Transverse colon (tissue), 4 donors: ENCODE data around the gene HEXD. TPM values are rescaled to one million over a fixed set of nuclear protein-coding genes. Genes with fewer than 3 reads are reported as not detected.

Experiments
- DNase-seq: peaks from one replicate; pipeline ENCODE4 v3.0.0-alpha.2; 2019
- H3K27ac ChIP-seq, 4 donors: fragments of 200-600 bp; sonication (generic); 2 replicates each; pipeline ENCODE4 v1.5.1; 2016 to 2018; ENCODE audit warnings: inconsistent platforms in 4 of 4
- H3K27me3 ChIP-seq: fragments of 200-600 bp; sonication (generic); 2 replicates; pipeline ENCODE4 v1.5.1; 2017; ENCODE audit warnings: inconsistent platforms
- H3K36me3 ChIP-seq, 4 donors: fragments of 200-600 bp; sonication (generic); 2 replicates each; pipeline ENCODE4 v1.5.1; 2017 to 2019; ENCODE audit warnings: inconsistent platforms in 4 of 4
- H3K4me1 ChIP-seq, 4 donors: fragments of 200-600 bp; sonication (generic); 2 replicates each; pipeline ENCODE4 v1.5.1; 2017 to 2020; ENCODE audit warnings: inconsistent platforms in 4 of 4
- H3K4me3 ChIP-seq, 4 donors: fragments of 200-600 bp; sonication (generic); 1 replicate in 1 of 4; 2 replicates in 3 of 4; pipeline versions ENCODE4 v1.5.1 to v1.6.1; 2017 to 2019; ENCODE audit warnings: inconsistent platforms in 4 of 4
- H3K9me3 ChIP-seq, 2 donors: fragments of 200-600 bp; sonication (generic); 2 replicates each; pipeline ENCODE4 v1.5.1; 2017 to 2019; ENCODE audit warnings: inconsistent platforms in 2 of 2
- EP300 ChIP-seq: sonication (generic); formaldehyde crosslinking; IDR thresholded peaks from one replicate; pipeline ENCODE4 v1.6.1; 2017; ENCODE audit warnings: antibody characterized with exemption, low read depth
- POLR2A ChIP-seq: fragments of 450-650 bp; IDR thresholded peaks from one replicate; pipeline ENCODE4 v1.6.1; 2016; ENCODE audit warnings: antibody characterized with exemption, mild to moderate bottlenecking, moderate library complexity
- POLR2AphosphoS5 ChIP-seq, 3 donors: sonication (generic); formaldehyde crosslinking; IDR thresholded peaks; one replicate each; pipeline ENCODE4 v1.6.1; 2016; ENCODE audit warnings: antibody characterized with exemption in 3 of 3
- WGBS, 2 donors: methylation state at CpG; one replicate each; pipeline ENCODE4 v1.1.5; 2018; ENCODE audit warnings: low coverage in 1 of 2; 5-methylcytosine and 5-hydroxymethylcytosine counted together
- in situ Hi-C, 4 donors: fragments of 200-750 bp; cut with MboI; loops; one replicate each; pipeline versions ENCODE4 v1.15.0 to v1.15.1; 2017; ENCODE audit warnings: low sequenced_read_pairs in 3 of 4, low pct_ligation_motif_present in 1 of 4, low pct_unique_long_range_greater_than_20kb in 1 of 4
- intact Hi-C: fragments of 100-400 bp; cut with DNase I; formaldehyde crosslinking; loops from one replicate; pipeline ENCODE4 v1.15.1; 2023; ENCODE audit warnings: low total_unique reads
- total RNA-seq, 4 donors: library from RNA; depleted of rRNA; stranded (reverse); fragments of >200 nt; gene quantifications; one replicate each; pipeline ENCODE4 v1.1.0, GENCODE V29; 2016
- TF ChIP-seq, protein P1 (sequence below), 5 experiments: fragments of 200-600 bp in 3 of 5; fragments of 450-650 bp in 2 of 5; sonication (generic) in 3 of 5; IDR thresholded peaks; 1 replicate in 2 of 5; 2 replicates in 3 of 5; pipeline ENCODE4 v1.5.1; 2016 to 2017; ENCODE audit warnings: antibody characterized with exemption in 5 of 5, inconsistent platforms in 3 of 5, mild to moderate bottlenecking in 2 of 5, moderate library complexity in 1 of 5

The HEXD gene
- total RNA-seq: 100 to 1,000 TPM in 2 of 4 donors, 10 to 100 TPM in 2; 45.5 to 258 (median 102) TPM

DNA sequence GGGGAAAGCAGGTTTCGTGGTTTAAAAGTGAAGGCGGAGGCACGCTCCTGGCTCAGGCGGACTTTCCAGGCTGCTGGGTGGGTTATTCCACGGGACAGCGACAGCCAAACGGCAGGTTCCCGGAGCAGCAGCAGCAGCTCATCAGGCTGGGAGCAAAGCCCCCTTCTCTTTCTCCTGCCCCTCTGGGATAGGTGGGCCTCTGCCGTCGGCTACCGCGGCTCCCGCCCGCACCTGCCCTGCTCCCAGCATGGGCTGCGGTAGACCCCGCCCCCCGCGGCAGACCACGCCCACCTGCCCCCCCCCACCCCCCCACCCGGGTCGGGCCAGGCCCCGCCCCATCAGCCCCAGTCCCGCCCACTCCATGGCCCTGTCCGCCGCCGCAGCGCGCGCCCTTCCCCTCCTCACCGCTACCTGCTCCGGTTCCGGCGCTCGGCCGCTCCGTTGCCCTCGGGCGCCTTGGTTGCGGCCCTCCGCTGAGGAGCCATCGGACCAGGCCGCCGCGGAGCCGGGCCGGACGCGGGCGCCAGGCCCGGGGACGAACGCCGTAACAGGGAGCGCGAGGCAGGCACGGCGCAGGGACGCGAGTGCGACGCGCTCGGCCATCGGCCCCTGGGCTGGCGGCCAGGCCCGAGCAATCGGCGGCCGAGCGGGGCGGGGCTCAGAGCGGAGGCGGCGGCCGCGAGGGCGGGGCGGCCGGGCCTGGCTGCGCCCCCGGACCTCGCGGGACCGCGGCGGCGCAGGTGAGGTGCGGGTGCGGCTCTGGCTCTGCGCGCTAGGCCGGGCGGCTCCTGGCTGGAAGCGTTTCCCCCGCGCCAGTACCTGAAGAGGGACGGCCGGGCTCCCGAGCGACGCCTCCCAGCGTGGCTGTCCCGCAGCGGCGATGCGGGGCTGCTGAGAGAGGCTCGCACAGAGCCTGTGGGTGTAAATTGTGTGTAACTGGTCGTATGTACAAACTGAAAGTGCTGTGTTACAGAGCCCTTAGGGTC, at the start of gene HEXD, which contains the start of gene OGFOD3:
TSS of gene HEXD (plus strand) at position 347 of the 986 bp plus-strand sequence. CDS start 1,453 bp downstream, outside the sequence.
TSS of gene OGFOD3 (minus strand) at position 586 of the 986 bp plus-strand sequence. CDS start at position 485, 101 bp downstream.
- WGBS, 2 donors: 2% methylated on average over 35 of the region's 108 CpGs; no CpG with 5 or more reads in 1 of the 2 donors
- peak; percentile 55 for TF ChIP-seq POLR2A
- TF ChIP-seq EP300: no peak
- TF ChIP-seq, protein P1, sequence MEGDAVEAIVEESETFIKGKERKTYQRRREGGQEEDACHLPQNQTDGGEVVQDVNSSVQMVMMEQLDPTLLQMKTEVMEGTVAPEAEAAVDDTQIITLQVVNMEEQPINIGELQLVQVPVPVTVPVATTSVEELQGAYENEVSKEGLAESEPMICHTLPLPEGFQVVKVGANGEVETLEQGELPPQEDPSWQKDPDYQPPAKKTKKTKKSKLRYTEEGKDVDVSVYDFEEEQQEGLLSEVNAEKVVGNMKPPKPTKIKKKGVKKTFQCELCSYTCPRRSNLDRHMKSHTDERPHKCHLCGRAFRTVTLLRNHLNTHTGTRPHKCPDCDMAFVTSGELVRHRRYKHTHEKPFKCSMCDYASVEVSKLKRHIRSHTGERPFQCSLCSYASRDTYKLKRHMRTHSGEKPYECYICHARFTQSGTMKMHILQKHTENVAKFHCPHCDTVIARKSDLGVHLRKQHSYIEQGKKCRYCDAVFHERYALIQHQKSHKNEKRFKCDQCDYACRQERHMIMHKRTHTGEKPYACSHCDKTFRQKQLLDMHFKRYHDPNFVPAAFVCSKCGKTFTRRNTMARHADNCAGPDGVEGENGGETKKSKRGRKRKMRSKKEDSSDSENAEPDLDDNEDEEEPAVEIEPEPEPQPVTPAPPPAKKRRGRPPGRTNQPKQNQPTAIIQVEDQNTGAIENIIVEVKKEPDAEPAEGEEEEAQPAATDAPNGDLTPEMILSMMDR (IDR thresholded peaks at IDR 0.05): peak in 2 of 5 experiments; percentile 1 to 22
- TF ChIP-seq POLR2AphosphoS5 (IDR thresholded peaks at IDR 0.05): peak in 2 of 3 donors; percentile 54 to 63
- no peaks in the 10 kb centered on the region for H3K9me3 ChIP-seq
- H3K27me3 ChIP-seq: no peaks in the 10 kb centered on the region
- peak within 1 kb of the TSS; percentile 87 to 97 (median 92) for H3K27ac ChIP-seq
- in situ Hi-C loops (loop anchor here in 2 of 4 donors (5.0 to 10.0 kb wide), 2 partner anchors 63 to 66 kb away; partner anchors contain the start of gene TEX19 (in 1 of the 2)), intact Hi-C loops (no loop called here)
- peak within 1 kb of the TSS; percentile 74 to 80 (median 75) for H3K4me3 ChIP-seq
- H3K36me3 ChIP-seq: no peaks in the 10 kb centered on the region
- peaks cover 4 to 26% (median 20%) of the 10 kb centered on the region in 4 donors for H3K4me1 ChIP-seq
- DNase-seq: peak; percentile 90

DNA sequence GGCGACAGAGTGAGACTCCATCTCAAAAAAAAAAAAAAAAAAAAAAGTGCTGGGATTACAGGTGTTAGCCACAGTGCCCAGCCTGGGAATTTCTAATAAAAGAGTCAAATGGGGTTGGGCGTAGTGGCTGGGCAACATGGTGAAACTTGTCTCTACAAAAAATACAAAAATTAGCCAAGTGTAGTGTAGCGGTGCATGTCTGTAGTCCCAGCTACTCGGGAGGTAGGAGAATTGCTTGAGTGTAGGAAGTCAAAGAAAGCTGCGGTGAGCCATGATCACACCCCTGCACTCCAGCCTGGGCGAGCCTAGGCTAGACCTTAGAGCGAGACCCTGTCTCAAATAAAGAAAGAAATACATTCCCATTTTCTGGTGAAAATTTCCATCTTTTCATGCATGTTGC, 48.9 kb upstream of the HEXD start:
- Histone ChIP-seq H3K27me3 (peaks cover 57% of the 10 kb centered on the region), H3K36me3 (no peaks in the 10 kb centered on the region), H3K27ac (no peak overlapping the region), H3K9me3 (no peaks in the 10 kb centered on the region), H3K4me3 (no peak overlapping the region), H3K4me1 (peaks cover 11 to 46% (median 26%) of the 10 kb centered on the region in 4 donors)
- in situ Hi-C loops (no loop called here), intact Hi-C loops (no loop called here)
- DNase-seq: no peak
- no peak for TF ChIP-seq EP300
- TF ChIP-seq POLR2A: no peak
- TF ChIP-seq POLR2AphosphoS5 (IDR thresholded peaks at IDR 0.05): no peak
- 90 to 93% methylated on average over 7 of the region's 7 CpGs for WGBS, 2 donors

DNA sequence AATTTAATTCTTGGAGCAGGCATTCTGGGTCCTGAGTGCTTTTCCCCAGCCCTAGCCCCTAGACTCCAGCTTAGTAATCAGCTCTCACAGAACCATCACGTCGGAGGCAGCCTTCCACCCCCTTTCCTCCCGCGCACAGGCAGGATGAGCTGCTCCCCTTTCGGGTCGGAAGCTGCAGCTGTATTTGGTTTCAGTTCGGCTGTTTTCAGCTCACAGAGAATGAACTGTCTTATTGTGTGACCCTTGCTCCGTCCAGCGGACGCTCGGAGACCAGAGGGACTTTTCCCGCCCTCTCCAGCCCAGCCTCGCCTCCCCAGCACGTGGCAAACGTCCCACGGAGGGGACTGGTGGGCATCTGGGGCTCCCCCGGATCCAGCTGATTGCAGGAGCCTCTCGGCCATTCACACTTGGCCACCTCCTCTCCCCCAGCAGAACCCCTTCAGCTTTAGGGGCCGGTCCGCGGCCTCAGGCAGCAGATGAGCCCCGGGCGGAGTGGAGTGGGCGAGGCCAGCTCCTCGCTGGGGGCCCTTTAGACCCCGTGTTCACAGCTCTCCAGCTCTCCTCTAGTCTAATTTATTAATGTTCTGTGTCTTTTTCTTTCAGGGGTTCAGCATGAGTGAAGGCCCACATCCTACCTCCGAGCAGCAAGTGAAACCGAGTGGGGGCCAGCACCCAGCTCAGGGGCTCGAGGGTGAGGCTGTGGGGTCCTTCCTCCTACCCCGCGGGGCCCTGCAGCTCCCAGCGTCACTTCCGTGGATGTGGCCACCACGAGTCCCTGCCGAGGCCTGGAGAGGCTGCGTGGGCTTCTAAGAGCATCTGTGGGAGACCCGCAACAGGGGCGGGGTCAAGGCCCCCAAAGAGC, 47.4 kb upstream of the HEXD start:
- peaks cover 72% of the 10 kb centered on the region for H3K27me3 ChIP-seq
- DNase-seq: peak; percentile 52
- WGBS, 2 donors: 19% methylated on average over 38 of the region's 38 CpGs; no CpG with 5 or more reads in 1 of the 2 donors

More for the DNA sequence above, 47.4 kb upstream of the HEXD start:
- no peak overlapping the region for H3K27ac ChIP-seq
- peaks cover 11 to 46% (median 26%) of the 10 kb centered on the region in 4 donors for H3K4me1 ChIP-seq
- H3K36me3 ChIP-seq: no peaks in the 10 kb centered on the region
- in situ Hi-C loops (no loop called here), intact Hi-C loops (no loop called here)
- TF ChIP-seq, protein P1 (IDR thresholded peaks at IDR 0.05): no peak
- TF ChIP-seq POLR2A: no peak
- TF ChIP-seq EP300: no peak
- no peak for TF ChIP-seq POLR2AphosphoS5 (IDR thresholded peaks at IDR 0.05)
- no peaks in the 10 kb centered on the region for H3K9me3 ChIP-seq
- H3K4me3 ChIP-seq: peak overlapping the region in 3 of 4 donors; percentile 13 to 43 (median 21)
